Stimulated activated CD8-positive, alpha-beta memory T cell treated with anti-CD3 and anti-CD28 coated beads, Interleukin-12 subunit alpha, Interleukin-12 subunit beta, amount 100 ng/mL, for 1 hour (primary cell): ENCODE measurements around the gene NEFH.
"Not testable (repeated sequence)": the region's sequence is repeated elsewhere in the genome, so short reads cannot be mapped to it uniquely, and the experiment has no call there.

Source experiments
- DNase-seq: peaks from one replicate; pipeline ENCODE4 v3.0.0-alpha.2; 2020; ENCODE audit warnings: low read depth

The NEFH gene, protein sequence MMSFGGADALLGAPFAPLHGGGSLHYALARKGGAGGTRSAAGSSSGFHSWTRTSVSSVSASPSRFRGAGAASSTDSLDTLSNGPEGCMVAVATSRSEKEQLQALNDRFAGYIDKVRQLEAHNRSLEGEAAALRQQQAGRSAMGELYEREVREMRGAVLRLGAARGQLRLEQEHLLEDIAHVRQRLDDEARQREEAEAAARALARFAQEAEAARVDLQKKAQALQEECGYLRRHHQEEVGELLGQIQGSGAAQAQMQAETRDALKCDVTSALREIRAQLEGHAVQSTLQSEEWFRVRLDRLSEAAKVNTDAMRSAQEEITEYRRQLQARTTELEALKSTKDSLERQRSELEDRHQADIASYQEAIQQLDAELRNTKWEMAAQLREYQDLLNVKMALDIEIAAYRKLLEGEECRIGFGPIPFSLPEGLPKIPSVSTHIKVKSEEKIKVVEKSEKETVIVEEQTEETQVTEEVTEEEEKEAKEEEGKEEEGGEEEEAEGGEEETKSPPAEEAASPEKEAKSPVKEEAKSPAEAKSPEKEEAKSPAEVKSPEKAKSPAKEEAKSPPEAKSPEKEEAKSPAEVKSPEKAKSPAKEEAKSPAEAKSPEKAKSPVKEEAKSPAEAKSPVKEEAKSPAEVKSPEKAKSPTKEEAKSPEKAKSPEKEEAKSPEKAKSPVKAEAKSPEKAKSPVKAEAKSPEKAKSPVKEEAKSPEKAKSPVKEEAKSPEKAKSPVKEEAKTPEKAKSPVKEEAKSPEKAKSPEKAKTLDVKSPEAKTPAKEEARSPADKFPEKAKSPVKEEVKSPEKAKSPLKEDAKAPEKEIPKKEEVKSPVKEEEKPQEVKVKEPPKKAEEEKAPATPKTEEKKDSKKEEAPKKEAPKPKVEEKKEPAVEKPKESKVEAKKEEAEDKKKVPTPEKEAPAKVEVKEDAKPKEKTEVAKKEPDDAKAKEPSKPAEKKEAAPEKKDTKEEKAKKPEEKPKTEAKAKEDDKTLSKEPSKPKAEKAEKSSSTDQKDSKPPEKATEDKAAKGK

DNA sequence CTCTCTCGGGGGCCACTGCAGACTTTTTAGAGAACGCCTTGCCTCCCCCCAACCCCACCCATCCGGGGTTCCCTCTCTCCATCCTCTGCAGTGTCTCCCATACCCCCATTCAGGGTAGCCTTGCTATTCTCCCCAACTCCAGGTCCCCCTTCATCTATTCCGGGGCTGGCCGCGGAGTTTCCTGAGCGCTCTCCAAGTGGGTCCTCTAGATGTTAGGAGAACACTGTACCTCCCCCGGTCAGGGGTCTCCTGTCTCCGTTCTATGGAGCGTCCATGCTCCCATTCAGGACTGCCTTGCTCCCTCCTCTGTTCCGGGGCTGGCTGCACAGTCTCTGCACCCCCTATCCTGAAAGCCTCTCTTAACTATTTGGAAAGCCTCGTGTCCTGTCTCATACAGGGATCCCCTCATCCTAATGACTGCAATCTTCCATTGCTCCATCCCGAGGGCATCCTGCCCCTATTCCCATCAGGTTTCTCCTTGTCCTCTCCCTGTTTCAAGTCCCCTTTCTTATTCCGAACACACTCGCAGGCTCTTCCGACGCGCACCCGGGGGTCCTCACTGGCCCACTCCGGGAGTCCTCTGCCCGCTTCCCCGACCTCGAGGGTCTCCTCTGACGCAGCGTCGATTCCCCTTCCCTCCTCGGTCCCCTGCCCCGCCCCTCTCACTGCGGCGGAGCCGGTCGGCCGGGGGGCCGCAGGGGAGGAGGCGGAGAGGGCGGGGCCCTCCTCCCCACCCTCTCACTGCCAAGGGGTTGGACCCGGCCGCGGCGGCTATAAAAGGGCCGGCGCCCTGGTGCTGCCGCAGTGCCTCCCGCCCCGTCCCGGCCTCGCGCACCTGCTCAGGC, at the start of gene NEFH:
TSS of gene NEFH (plus strand) at position 802 of the 845 bp plus-strand sequence. CDS start 45 bp downstream, outside the sequence.
- no peak for DNase-seq

DNA sequence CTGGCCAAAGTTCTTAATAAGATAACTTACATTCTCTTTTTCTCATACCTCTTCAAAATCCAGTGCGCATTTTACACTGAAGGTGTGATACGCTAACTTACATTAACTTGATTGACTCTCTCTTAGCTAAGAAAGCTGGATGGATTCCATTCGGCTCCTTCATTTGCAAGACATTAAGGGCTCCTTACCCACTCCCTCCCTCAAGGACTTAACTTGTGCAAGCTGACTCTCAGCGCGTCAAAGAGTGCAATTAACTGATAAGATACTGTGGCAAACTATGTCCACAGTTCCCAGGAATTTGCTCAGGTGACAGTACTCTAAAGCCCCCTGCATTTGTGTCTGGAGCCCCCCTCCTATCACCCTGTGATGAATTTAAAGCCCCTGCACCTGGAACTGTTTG, 48.0 kb upstream of the NEFH start:
- no peak for DNase-seq

DNA sequence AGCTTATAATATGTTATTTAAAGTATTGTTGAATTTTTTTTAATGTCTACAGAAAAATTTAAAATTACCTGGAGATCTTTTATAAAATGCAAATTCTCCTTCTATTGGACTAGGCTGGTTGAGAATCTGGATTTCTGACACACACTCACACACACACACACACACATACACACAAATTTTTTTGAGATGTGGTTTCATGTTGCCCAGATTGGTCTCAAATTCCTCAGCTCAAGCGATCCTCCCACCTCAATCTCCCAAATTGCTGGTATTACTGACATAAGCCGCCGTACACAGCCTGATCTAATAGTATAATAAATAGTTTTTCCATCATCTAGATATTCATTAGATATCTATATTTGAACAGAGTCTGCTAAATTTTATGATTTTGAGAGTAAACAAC, 46.2 kb upstream of the NEFH start:
- DNase-seq = no peak

DNA sequence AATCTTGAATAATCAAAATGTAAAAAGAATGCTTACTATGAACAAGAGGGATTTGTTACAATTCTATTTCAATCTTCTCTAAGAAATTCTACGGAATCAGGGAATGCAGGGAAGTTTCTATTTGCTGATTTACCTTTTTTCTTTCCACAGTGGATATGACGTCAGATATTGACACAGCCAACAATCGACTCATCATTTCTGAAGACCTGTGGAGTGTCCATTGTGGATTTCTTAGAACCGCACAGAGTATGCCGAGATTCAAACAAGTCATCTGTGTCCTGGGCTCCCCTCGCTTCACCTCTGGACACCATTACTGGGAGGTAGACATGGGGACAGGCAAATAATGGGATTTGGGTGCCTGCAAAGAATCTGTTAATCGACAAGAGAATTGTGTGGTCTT, 45.7 kb upstream of the NEFH start:
- DNase-seq = no peak

DNA sequence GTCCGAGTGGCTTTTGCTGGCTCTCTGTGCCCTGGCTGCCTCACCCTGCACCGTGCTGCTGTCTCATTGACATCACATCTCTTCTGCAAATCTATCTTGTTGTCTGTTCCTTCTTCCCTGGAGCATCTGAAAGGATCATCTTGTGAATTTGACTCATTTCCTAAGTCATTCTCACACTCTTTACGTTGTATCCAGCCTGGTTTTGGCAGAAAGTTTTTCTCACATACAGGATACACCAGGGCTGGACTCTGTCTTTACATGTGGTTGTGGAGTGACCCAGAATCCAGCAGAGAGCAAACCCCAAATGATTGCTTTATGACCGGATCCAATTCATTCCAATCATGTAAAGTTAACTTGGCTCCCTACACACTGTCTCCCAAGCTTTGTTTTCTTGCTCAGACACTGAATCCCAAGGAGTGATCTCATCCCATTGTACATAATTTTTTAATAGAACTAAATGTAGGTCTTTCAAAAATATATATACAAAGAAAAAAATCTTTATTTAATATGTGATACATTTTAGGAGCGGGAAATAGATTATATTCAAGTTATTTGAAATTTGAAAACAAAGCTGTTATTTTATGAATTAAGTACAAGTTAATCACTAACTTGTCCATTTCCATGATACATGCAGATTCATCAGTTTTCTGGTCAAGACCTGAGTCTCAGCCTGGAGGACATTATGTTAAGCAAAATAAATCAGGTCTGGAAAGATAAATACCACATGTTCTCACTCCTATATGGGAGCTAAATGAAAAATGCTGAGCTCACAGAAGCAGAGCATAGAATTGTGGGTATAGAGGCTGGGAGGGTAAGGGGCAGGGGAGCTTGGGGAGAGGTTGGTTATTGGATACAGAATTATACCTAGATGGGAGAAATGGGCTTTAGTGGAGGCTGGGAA, 44.5 kb upstream of the NEFH start:
- DNase-seq = no peak

DNA sequence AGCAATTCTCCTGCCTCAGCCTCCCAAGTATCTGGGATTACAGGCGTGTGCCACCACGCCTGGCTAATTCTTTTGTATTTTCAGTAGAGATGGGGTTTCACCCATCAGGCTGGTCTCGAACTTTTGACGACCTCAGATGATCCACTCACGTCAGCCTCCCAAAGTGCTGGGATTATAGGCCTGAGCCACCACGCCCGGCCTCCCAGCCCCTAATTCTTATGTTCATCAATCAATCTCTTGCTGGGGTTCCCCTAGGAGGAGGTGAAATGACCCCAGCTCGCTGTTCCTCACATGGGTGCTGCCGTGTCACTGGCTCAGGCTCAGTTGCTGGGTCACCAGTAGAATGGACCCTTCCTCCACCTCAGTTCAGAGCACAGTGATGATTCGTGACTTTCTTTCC, 41.7 kb upstream of the NEFH start, which contains the start of gene RFPL1:
TSS of gene RFPL1 (plus strand) at position 301 of the 400 bp plus-strand sequence.
- DNase-seq = not testable (repeated sequence)

DNA sequence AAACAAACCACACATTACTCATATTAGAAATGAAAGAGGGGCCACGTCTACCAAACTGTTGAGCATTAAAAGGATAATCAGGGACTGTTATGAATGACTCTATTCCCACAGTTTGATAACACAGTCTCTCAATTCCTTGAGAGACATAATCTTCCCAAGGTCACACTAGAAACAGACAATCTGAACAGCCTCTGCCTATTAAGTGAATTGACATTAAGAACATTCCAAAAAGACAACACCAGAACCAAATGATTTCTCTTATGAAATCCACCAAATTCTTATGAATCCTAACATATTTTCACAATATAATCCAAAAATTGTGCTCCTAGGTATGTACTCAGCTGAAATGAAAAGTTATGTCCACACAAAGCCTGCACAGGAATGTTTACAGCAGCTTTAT, 37.0 kb upstream of the NEFH start:
- no peak for DNase-seq

DNA sequence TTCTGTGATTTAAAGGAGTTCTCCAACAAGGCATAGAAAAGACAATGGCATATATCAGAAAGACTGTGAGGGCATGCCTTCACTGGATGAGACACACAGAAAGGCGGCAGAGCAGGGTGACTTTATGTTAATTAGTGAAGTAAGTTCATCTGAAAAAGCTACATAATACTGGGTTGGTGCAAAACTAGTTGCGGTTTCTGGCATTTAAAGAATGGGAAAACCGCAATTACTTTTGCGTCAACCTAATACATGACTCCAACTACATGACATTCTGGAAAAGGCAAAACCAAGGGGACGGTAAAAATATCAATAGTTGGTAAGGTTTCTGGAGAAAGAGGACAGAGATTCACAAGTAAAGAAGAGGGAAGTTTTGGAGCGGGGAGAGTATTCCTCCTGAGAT, 36.6 kb upstream of the NEFH start:
- DNase-seq = no peak

DNA sequence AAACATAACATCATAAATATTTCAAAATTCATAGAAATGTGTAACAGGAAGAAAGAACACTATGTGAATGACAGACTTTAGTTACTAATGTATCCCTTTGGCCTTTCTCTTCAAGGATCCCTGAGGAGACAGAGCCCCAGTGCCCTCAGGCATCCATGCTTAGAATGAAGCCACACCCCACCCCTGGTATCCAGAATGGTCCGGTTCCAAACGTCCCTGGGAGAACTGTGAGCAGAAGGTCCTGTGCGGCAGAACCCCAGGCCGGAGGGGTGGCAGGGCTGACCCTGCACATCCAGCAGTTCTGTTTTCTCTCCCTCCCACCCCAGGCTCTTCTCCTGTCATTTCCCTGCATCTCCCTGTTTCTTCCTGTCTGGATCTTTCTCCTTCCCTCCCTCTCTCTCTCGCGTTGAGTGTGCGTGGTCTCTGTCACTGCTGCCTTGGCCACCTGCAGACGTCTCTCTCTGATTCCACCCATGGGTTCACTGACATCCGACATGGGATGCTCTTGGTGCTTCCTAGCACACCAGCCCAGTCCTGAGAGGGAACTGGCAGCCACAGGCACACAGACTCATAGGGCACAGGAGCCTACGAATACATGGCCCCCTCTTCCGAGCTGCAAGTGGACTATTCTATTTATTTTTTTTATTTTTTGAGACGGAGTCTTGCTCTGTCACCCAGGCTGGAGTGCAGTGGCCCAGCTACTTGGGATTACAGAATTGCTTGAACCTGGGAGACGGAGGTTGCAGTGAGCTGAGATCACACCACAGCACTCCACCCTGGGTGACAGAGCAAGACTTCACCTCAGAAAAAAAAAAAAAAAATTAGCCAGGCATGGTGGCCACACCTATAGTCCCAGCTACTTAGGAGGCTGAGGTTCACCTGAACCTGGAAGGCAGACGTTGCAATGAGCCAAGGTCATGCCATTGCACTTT, 35.9 kb upstream of the NEFH start:
- DNase-seq = no peak

DNA sequence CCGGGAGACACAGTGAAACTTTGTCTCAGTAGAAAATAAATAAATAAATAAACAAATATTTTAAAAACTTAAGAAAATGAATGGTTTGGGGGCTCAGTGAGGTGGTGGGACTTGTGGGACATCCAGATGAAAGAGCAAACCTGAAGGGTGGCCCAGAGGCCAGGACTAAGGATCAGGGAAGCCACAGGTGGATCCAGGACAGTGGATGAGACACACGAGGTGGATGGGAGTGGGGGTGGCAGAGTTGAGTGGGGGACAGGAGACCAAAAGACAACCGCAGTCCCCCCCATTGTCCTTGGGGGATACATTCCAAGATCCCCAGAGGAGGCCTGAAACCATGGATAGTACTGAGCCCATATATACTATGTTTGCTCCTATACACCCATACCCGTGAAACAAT, 34.5 kb upstream of the NEFH start:
- no peak for DNase-seq

DNA sequence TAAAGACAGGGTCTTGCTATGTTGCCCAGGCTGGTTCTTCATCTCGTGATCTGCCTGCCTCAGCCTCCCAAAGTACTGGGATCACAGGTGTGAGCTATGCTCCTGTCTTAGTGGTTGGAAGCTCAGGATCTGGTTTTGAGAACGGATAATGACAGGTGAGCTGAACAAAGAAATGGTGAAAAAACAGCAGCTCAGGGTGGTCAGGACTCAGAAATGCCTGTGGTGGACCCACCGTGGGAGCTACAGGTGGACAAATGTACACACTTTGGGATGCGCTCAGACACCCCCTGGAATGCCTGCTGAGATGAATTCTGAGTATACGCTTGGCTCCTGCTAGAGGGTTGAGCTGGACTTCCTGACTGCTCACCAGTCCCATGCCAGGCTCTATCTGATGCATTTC, 32.1 kb upstream of the NEFH start:
- no peak for DNase-seq

DNA sequence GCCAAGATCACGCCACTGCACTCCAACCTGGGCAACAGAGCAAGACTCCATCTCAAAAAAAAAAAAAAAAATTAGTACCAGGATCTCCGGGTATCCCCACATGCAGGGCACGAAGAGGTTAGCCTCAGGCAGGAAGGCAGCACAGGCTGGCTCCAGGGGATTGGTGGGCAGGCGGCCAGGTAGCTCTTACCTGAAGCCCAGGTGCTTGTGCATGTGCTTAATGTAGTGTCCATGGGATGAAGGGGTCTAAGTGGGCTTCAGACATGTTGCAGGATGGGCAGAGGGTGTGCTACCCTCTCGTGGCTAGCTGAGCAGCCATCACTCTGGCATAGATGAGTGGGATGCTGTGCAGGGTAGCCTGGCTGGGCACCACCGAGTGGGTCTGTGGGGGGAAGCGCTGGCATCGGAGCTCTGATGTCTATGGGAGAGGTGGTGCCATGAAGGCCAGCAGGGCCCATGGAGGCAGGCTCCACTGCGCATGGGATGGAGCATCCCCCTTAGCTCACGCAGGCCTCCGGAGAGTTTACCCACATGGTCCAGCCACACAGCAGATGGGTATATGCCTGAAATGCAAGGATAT, 30.6 kb upstream of the NEFH start:
- DNase-seq = no peak

DNA sequence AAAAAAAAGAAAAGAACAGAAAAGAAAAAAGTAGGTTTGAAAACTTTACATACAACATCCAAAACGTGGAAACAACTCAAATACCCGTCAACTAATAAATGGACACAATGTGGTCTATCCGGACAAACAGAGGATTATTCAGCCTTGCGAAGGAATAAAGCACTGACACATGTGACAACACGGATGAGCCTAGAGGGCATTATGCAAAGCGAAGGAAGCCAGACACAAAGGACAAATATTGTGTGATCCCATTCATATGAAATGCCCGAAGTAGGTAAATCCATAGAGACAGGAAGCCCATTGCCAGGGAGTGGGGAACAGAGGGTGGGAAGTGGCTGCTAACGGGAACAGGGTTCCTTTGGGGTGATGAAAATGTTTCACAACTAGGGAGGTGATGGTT, 29.8 kb upstream of the NEFH start:
- no peak for DNase-seq

DNA sequence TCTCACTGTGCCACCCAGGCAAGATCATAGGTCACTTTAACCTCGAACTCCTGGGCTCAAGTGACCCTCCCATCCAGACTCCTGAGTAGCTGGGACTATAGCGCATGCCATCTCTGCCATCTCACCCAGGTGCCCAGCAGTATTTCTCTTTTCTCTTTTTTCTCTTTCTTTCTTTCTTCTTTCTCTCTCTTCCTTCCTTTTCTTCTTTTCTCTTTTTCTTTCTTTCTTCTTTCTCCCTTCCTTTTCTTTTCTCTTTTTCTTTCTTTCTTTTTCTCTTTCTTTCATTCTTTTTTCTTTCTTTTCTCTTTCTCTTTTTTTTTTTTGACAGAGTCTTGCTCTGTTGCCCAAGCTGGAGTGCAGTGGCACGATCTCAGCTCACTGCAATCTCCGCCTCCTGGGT, 28.2 kb upstream of the NEFH start:
- no peak for DNase-seq

DNA sequence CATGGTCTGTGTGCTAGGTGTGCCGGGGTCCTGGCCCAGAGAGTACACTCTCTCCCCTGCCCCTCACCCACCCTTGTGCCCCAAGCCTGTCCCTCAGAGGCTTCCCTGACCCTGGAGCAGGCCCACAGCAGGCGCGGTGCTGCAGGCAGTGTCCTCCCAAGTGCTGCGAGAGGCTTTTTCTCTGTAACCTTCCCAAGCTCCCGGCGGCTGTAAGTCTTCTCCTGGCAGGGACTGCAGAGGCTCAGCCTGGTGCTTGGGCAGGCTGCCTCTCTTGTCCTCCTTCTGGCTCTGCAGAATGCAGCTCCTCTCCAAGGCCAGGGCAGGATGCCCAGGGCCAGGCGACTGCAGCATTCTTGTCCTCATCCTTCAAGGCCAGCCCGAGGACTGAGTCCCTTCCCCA, 25.7 kb upstream of the NEFH start:
- no peak for DNase-seq

DNA sequence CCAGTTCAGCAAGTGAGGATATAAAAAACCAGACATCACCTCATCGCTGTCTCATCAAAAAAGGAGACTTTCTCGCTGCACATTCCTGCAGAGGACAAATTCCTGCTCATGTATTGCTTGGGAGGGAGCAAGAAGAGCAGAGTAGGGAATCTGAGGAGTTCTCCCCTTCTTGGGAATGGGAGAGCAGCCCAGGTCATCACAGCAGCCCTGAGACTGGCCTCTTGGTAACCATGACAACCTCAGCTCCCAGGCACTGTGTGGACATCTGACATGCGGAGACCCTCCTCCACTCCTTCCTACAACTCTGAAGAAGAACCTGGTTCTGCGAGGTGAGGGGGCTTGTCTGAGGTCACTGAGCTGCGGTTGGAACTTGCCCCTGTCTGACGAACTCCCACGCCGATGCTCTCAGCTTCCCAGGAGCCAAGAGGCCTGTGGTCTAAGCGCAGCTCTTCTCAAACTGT, 23.8 kb upstream of the NEFH start:
- no peak for DNase-seq

DNA sequence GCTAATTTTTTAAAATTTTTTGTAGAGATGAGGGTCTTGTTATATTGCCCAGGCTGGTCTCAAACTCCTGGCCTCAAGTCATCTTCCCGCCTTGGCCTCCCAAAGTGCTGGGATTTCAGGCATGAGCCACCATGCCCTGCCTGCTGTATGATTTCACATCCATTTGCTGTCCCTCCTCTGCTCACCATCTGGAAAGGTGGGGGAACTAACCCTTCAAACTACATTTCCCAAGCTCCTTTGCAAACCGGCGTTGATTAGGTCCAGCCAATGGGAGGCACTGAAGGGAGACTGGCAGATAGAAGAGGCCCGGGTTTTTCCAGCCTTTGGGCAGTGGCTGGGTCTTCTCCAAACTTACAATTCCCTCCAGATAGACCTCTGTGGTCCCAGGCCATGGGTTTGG, 22.3 kb upstream of the NEFH start:
- DNase-seq = no peak

DNA sequence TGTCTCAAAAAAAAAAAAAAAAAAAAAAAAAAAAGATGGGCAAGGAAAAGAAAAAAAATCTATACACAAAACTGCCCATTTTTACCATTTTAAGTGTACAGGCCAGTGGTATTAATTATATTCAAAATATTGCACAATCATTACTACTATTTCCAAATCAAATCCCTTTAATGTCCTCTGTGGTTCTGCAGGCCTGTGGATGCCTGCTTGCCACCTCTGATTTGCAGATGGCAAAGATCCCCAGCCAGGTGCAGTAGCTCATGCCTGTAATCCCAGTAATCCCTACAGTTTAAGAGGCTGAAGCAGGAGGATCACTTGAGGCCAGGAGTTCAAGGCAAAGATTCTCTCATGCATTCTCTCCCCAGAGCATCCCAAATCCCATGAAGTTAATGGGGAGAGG, 21.5 kb upstream of the NEFH start:
- no peak for DNase-seq

DNA sequence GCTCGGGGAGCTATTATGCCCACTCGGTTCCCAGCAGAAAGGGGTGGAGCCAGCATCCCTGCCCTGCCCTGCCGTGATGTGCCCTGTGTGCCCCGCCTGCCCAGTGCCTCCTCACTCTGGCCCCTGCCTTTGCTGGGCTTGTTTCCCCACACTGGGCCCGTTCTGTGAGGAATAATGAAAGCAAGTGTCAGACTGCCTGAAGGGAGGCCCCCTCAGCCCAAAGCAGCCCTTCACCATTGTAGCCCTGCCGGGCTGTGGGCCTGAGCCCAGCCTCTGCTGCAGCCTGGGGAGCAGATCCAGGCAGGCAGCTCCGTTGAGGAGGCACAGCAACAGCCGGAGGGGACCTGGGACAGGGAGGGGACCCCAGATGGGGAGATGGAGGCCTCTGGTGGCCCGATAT, 20.2 kb upstream of the NEFH start:
- DNase-seq = no peak
